Memory B cell (primary cell): ENCODE results near the gene VANGL2.

Source experiments
- ATAC-seq: fragments of 150-1000 bp; cut with Tn5 transposase; 2 replicates; pipeline ENCODE4 v1.10.0; 2021; ENCODE audit warnings: low read depth, mild to moderate bottlenecking, moderate library complexity
- DNase-seq, 2 donors: peaks; one replicate each; pipeline ENCODE4 v3.0.0; 2022; ENCODE audit warnings: low spot score in 2 of 2
- H3K27ac Mint-ChIP-seq: one replicate; pipeline ENCODE4 v1.8.0; 2022; ENCODE audit warnings: mild to moderate bottlenecking, moderate library complexity, mixed read lengths
- H3K27me3 Mint-ChIP-seq: one replicate; pipeline ENCODE4 v1.8.0; 2022; ENCODE audit warnings: mixed read lengths
- H3K36me3 Mint-ChIP-seq: one replicate; pipeline ENCODE4 v1.8.0; 2022; ENCODE audit warnings: mild to moderate bottlenecking, mixed read lengths
- H3K4me1 Mint-ChIP-seq: one replicate; pipeline ENCODE4 v1.8.0; 2022; ENCODE audit warnings: mixed read lengths
- H3K4me3 Mint-ChIP-seq: one replicate; pipeline ENCODE4 v1.8.0; 2022; ENCODE audit warnings: mild to moderate bottlenecking, moderate library complexity, mixed read lengths
- H3K9me3 Mint-ChIP-seq: one replicate; pipeline ENCODE4 v1.8.0; 2022; ENCODE audit warnings: mixed read lengths

The VANGL2 gene

DNA sequence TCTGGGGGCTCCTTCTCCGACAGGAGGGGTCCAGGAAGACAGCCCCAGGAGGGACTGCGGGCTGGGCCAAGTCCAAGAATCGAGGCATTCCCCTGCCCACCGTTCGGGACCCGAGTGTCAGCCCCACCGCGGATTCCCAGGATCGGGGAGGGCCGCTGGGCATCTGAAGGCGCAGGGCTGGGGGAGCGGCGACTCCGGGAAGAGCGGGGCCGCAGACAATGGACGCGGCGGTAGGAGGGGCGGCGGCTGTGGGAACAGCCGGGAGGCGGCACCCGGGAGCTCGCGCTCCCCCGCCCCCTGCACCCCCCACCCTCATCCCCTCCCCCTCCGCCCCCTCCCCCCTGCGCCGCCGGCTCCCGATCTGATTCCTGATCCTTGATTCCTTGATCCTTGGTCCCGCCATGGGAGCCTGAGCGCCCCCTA lies at the start of gene VANGL2:
VANGL2 (plus strand) TSS at position 342 of the 423 bp plus-strand sequence. CDS start 15,274 bp downstream, outside the sequence.
- DNase-seq (peak; percentile 50 to 64), ATAC-seq (peak; percentile 55)
- no peaks in the 10 kb centered on the region for H3K36me3 Mint-ChIP-seq
- no peak within 1 kb of the TSS for H3K27ac Mint-ChIP-seq
- H3K4me3 Mint-ChIP-seq: peak within 1 kb of the TSS; percentile 65
- H3K9me3 Mint-ChIP-seq: no peaks in the 10 kb centered on the region
- peaks cover 21% of the 10 kb centered on the region for H3K4me1 Mint-ChIP-seq
- peaks cover 21% of the 10 kb centered on the region for H3K27me3 Mint-ChIP-seq

- Mint-ChIP-seq H3K27me3 (no peaks in the 10 kb centered on the region), H3K4me3 (no peak overlapping the region), H3K4me1 (peaks cover 6% of the 10 kb centered on the region), H3K36me3 (peaks cover 46% of the 10 kb centered on the region), H3K9me3 (no peaks in the 10 kb centered on the region), H3K27ac (no peak overlapping the region)
- ATAC-seq: no peak
- no peak for DNase-seq
Measured at GRCh38 chr1:160351629-160352028, 48.7 kb upstream of the VANGL2 start.

GRCh38 chr1:160352555-160352954 lies 47.8 kb upstream of the VANGL2 start:
- Mint-ChIP-seq H3K36me3 (peaks cover 53% of the 10 kb centered on the region), H3K27ac (peak overlapping the region; percentile 63), H3K4me3 (no peak overlapping the region), H3K9me3 (no peaks in the 10 kb centered on the region), H3K27me3 (no peaks in the 10 kb centered on the region), H3K4me1 (peaks cover 2% of the 10 kb centered on the region)
- DNase-seq: no peak
- ATAC-seq: no peak

DNA sequence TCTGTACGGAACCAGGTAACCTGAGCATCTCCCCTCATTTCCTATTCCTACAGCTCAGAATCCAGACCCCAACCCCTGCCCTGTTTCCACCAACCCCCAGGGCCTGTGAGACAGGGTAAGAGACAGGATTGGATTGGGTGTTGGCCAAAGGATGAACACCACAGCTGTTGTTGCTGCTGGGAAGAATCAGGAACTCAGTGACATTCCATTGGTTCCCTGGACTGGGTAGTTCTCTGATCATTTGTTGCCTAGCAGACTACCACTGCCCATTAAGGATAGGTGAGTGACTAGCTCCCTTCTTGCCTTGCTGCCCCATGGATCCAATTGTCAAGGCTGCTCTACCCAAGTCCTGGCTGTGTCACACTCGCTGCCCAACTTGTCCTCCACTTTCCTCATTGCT lies 47.1 kb upstream of the VANGL2 start:
- no peaks in the 10 kb centered on the region for H3K9me3 Mint-ChIP-seq
- peaks cover 59% of the 10 kb centered on the region for H3K36me3 Mint-ChIP-seq
- ATAC-seq (no peak), DNase-seq (no peak)
- no peaks in the 10 kb centered on the region for H3K4me1 Mint-ChIP-seq
- H3K27ac Mint-ChIP-seq: peak overlapping the region; percentile 63
- H3K27me3 Mint-ChIP-seq: no peaks in the 10 kb centered on the region
- no peak overlapping the region for H3K4me3 Mint-ChIP-seq

GRCh38 chr1:160354388-160354985 lies 45.9 kb upstream of the VANGL2 start:
- Mint-ChIP-seq H3K4me1 (no peaks in the 10 kb centered on the region), H3K36me3 (peaks cover 64% of the 10 kb centered on the region), H3K9me3 (no peaks in the 10 kb centered on the region), H3K27ac (no peak overlapping the region), H3K27me3 (no peaks in the 10 kb centered on the region), H3K4me3 (no peak overlapping the region)
- DNase-seq (peak in 1 of 2 donors; percentile 14), ATAC-seq (peak; percentile 55)

DNA sequence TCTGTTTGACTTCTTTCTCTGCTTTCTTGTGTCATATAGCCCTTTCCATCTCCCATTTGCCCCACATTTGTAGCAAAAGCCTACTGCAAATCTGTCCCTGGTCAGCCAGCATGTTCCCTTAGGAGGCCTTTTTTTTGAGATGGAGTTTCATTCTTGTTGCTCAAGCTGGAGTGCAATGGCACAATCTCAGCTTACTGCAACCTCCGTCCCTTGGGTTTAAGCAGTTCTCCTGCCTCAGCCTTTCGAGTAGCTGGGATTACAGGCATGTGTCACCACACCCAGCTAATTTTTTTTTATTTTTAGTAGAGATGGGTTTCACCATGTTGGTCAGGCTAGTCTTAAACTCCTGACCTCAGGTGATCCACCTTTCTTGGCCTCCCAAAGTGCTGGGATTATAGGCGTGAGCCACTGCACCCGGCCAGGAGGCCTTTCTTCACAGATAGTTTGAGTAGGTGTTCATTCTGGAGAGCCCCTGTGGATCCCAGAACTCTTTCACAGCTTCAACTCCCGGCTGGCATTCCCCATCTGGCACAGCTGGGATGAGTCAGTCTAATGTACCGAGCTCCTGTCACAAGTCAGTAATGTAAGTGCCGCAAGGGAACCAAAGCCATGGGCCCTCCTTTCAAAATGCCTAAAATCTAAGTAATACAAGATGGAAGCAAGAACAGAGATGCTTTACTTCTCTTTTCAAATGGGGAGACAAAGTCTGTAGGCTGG lies 42.9 kb upstream of the VANGL2 start:
- H3K9me3 Mint-ChIP-seq: no peaks in the 10 kb centered on the region
- no peak overlapping the region for H3K4me3 Mint-ChIP-seq
- no peaks in the 10 kb centered on the region for H3K27me3 Mint-ChIP-seq
- peak overlapping the region; percentile 33 for H3K27ac Mint-ChIP-seq
- peaks cover 4% of the 10 kb centered on the region for H3K4me1 Mint-ChIP-seq
- ATAC-seq (no peak), DNase-seq (no peak)
- H3K36me3 Mint-ChIP-seq: peaks cover 56% of the 10 kb centered on the region

- H3K36me3 Mint-ChIP-seq: peaks cover 54% of the 10 kb centered on the region
- ATAC-seq (no peak), DNase-seq (no peak)
- H3K4me3 Mint-ChIP-seq: no peak overlapping the region
- H3K27ac Mint-ChIP-seq: no peak overlapping the region
- no peaks in the 10 kb centered on the region for H3K27me3 Mint-ChIP-seq
- H3K9me3 Mint-ChIP-seq: no peaks in the 10 kb centered on the region
- H3K4me1 Mint-ChIP-seq: peaks cover 4% of the 10 kb centered on the region
Measured at GRCh38 chr1:160358073-160358472, 42.3 kb upstream of the VANGL2 start.

DNA sequence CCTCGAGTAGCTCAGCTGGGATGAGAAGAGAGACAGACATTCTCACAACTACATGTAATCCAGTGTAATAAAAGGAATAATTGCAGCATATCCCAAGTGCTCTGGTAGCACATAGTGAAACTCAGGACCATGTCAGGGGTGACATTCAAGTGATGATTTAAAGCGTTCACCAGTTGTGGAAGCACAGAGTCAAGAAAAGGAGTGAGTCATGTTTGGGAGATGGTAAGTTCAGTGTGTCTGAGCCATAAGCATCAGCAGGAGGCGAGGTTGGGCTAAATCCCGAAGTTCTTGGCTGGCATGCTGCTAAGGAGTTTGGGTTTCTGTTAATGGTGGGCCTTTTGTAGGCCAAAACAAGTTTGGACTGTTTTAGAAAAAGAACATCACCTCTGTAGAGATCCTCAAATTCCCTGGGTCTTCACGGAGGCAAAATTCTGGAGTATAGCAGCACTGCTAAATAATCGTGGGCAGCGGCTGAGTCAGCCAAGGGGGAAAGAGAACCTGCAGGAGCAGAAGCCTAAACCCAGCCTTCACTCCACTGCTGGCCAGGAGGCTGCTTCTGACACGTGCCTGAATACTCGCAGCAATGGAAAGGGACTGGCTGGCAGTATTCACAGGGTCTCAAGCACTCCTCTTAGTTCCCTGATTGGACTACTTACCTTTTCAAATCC lies 40.7 kb upstream of the VANGL2 start:
- DNase-seq: no peak
- Mint-ChIP-seq H3K27ac (no peak overlapping the region), H3K4me1 (peaks cover 6% of the 10 kb centered on the region), H3K9me3 (no peaks in the 10 kb centered on the region), H3K4me3 (no peak overlapping the region), H3K36me3 (peaks cover 43% of the 10 kb centered on the region), H3K27me3 (no peaks in the 10 kb centered on the region)
- no peak for ATAC-seq

DNA sequence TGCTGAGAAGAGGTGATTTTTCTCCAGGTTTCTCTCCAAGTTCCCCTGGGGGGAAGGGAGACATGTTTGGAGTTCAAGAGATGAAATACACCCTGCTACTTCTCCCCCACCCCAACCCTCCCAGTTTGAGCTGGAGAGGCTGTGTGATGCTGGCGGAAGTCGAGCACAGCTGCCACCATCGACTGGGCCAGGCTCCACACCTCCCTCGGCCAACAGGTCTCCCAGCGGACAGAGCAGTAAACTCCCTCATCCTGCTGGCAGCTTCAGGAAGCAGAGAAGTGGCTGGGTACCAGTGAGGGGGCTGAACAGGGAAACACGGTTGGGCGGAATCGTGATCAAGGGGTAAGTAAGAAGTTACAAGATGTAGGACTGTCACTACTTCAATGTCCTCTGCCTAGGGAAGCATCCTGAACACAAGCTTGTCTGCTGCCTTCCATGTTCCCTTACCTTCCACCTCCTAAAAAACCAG lies 40.1 kb upstream of the VANGL2 start:
- H3K27me3 Mint-ChIP-seq: no peaks in the 10 kb centered on the region
- H3K4me3 Mint-ChIP-seq: no peak overlapping the region
- H3K27ac Mint-ChIP-seq: peak overlapping the region; percentile 15
- no peak for ATAC-seq
- no peak for DNase-seq
- peaks cover 6% of the 10 kb centered on the region for H3K4me1 Mint-ChIP-seq
- H3K9me3 Mint-ChIP-seq: no peaks in the 10 kb centered on the region
- peaks cover 40% of the 10 kb centered on the region for H3K36me3 Mint-ChIP-seq

- no peak overlapping the region for H3K4me3 Mint-ChIP-seq
- no peaks in the 10 kb centered on the region for H3K9me3 Mint-ChIP-seq
- ATAC-seq: no peak
- peaks cover 31% of the 10 kb centered on the region for H3K36me3 Mint-ChIP-seq
- H3K27me3 Mint-ChIP-seq: no peaks in the 10 kb centered on the region
- H3K27ac Mint-ChIP-seq: peak overlapping the region; percentile 15
- no peak for DNase-seq
- H3K4me1 Mint-ChIP-seq: peaks cover 6% of the 10 kb centered on the region
Measured at GRCh38 chr1:160361199-160361598, 39.2 kb upstream of the VANGL2 start.

DNA sequence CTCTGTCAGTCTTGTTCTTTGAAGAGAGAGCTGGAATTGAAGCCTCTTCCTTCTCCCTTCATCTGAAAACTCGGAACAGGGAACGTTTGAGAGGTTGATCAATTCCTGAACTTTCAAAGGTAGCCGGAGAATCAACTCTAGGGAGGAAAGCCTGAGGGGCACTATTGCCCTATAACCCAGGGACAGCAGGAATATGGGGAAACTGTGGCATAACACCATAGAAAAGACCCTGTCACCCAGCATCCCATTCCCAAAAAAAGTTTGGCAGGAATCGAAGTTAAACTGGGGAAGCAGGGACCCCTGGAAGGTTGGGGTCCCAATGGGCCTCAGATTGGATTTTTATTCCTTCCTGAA lies 38.6 kb upstream of the VANGL2 start:
- Mint-ChIP-seq H3K9me3 (no peaks in the 10 kb centered on the region), H3K27ac (no peak overlapping the region), H3K4me3 (no peak overlapping the region), H3K36me3 (peaks cover 25% of the 10 kb centered on the region), H3K4me1 (peaks cover 6% of the 10 kb centered on the region), H3K27me3 (no peaks in the 10 kb centered on the region)
- ATAC-seq (no peak), DNase-seq (no peak)

DNA sequence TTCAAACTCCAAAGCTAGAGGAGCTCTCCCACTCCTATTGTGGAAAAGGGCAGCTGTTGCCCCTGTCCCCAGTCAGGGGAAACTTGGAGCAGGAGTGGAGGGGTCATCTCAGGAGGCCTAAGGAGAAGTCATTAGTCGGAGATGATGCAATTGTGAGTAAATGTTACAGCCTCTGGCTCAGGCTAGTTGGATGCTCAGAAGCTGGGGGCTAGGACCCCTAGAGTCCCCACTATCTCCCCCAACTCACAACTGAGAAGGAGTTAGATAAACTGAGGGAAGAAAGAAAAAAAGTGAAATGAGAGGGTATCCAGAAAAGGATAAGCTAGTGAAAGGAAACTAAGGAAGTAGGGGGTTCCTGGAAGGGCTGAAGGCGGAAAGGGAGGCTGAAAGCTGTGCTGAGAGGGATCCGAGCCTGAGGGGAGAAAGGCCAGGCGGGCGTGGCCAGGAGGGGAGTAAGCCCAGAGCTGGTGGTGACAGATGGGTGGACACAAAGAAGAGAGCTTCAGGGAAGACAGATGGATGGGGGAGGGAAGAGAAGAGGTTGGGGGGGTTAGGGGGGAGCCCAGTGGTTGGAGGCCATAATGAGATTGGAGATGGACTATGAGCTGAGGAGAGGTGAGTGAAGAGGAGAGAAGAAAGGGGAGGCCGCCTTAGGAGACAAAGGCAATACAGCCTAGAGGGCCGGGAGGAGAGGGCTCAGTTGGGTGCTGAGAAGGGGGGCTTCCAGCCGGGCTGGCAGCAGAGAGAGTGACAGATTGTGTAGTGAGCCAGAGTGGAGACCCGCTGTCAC lies 38.0 kb upstream of the VANGL2 start:
- DNase-seq: no peak
- Mint-ChIP-seq H3K36me3 (peaks cover 20% of the 10 kb centered on the region), H3K27ac (peak overlapping the region; percentile 10), H3K4me3 (no peak overlapping the region), H3K27me3 (no peaks in the 10 kb centered on the region), H3K4me1 (peaks cover 6% of the 10 kb centered on the region), H3K9me3 (no peaks in the 10 kb centered on the region)
- ATAC-seq: no peak

DNA sequence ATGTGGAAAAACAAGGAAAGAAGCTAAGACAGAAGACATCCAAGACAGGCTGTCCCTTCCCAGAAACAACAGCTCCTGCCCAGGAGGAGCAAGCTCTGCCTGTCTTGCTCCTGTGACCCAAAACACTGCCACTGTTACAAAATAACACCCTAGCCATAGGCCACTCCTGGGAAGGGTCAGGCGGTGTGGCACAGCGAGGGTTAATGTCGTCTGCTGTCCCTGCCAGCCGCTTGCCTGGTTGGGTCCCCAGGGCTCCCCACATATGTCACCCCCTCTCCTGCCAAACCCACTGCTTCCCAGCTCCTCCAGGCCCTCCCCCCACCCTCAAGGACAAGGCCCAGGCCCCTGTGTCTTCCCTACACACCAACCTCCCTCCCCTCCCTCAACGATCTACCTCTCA lies 37.4 kb upstream of the VANGL2 start:
- Mint-ChIP-seq H3K27me3 (no peaks in the 10 kb centered on the region), H3K36me3 (peaks cover 16% of the 10 kb centered on the region), H3K9me3 (no peaks in the 10 kb centered on the region), H3K27ac (peak overlapping the region; percentile 56), H3K4me1 (peaks cover 6% of the 10 kb centered on the region), H3K4me3 (no peak overlapping the region)
- no peak for DNase-seq
- ATAC-seq: no peak
